K562 (cell line): ENCODE data around the gene CRACDL. TPM values are rescaled to one million over a fixed set of nuclear protein-coding genes. Genes with fewer than 3 reads are reported as not detected.

Experiments used
- HNRNPK ChIP-seq: fragments of 200-400 bp; formaldehyde crosslinking; IDR thresholded peaks from one replicate; pipeline ENCODE4 v1.6.1; 2018; ENCODE audit warnings: mild to moderate bottlenecking, low read depth, low read length; ENCODE audit not compliant: poor library complexity, severe bottlenecking
- polyA plus RNA-seq, 8 experiments: library from polyadenylated mRNA; depleted of rRNA in 4 of 8; stranded (reverse) in 5 of 8; unstranded in 3 of 8; fragments of >200 nt; fragmentation: Nextera tagmentation in 2 of 8; fragmentation: Illumina TruSeq in 1 of 8; extraction: Ambion mirVana in 2 of 8; extraction: Trizol in 1 of 8; gene quantifications; 2 replicates each; pipeline versions ENCODE4 v1.2.1 to v1.2.3, GENCODE V29; 2011 to 2014; ENCODE audit warnings: inconsistent platforms in 1 of 8, missing spikeins in 1 of 8
- total RNA-seq, 7 experiments: library from RNA; depleted of rRNA in 6 of 7; stranded (reverse); fragments of >200 nt in 6 of 7; fragmentation: Illumina TruSeq in 2 of 7; extraction: Trizol in 2 of 7; gene quantifications; 2 replicates each; pipeline versions ENCODE4 v1.2.1 to v1.2.3, GENCODE V29; 2011 to 2021; ENCODE audit warnings: low replicate concordance in 1 of 7
- TF ChIP-seq, protein P1 (sequence below): sonication (generic); formaldehyde crosslinking; IDR thresholded peaks from 2 replicates; pipeline ENCODE4 v1.8.0; 2022; ENCODE audit warnings: mild to moderate bottlenecking, missing genetic modification reagents
- TF ChIP-seq, protein P2 (sequence below): fragments of 450-650 bp; IDR thresholded peaks from 2 replicates; pipeline ENCODE4 v1.7.1; 2018; ENCODE audit warnings: mild to moderate bottlenecking, low read depth; ENCODE audit not compliant: partially characterized antibody

CRACDL gene
- total and polyA plus RNA-seq, 9 of the 15 experiments (the other 6 are each of a cell fraction or from before 2014, with no cell fraction given) = not detected

DNA sequence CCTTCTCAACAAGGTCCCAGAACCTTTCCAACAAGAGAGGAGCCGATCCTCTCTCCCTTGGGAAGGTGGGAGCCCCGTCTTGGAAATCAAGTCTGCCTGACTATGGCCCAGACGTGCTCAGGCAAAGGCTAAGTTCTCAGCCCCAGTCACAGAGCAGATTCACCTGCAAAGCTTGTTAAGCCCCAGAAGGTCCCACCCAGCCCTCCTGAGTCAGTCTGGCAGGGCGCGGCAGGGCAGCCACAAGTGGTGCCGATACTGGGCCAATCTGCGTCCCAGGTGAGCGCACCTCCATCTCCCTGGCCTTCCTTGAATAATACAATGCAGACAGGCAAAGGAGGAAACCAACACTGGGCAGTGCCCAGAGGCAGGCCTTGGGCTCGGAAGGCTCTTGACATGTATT is 15.0 kb downstream of the CRACDL start (continued):
- TF ChIP-seq, protein P1, sequence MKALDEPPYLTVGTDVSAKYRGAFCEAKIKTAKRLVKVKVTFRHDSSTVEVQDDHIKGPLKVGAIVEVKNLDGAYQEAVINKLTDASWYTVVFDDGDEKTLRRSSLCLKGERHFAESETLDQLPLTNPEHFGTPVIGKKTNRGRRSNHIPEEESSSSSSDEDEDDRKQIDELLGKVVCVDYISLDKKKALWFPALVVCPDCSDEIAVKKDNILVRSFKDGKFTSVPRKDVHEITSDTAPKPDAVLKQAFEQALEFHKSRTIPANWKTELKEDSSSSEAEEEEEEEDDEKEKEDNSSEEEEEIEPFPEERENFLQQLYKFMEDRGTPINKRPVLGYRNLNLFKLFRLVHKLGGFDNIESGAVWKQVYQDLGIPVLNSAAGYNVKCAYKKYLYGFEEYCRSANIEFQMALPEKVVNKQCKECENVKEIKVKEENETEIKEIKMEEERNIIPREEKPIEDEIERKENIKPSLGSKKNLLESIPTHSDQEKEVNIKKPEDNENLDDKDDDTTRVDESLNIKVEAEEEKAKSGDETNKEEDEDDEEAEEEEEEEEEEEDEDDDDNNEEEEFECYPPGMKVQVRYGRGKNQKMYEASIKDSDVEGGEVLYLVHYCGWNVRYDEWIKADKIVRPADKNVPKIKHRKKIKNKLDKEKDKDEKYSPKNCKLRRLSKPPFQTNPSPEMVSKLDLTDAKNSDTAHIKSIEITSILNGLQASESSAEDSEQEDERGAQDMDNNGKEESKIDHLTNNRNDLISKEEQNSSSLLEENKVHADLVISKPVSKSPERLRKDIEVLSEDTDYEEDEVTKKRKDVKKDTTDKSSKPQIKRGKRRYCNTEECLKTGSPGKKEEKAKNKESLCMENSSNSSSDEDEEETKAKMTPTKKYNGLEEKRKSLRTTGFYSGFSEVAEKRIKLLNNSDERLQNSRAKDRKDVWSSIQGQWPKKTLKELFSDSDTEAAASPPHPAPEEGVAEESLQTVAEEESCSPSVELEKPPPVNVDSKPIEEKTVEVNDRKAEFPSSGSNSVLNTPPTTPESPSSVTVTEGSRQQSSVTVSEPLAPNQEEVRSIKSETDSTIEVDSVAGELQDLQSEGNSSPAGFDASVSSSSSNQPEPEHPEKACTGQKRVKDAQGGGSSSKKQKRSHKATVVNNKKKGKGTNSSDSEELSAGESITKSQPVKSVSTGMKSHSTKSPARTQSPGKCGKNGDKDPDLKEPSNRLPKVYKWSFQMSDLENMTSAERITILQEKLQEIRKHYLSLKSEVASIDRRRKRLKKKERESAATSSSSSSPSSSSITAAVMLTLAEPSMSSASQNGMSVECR (CRISPR knock-in tag) = no peak
- no peak for TF ChIP-seq HNRNPK
- TF ChIP-seq, protein P2, sequence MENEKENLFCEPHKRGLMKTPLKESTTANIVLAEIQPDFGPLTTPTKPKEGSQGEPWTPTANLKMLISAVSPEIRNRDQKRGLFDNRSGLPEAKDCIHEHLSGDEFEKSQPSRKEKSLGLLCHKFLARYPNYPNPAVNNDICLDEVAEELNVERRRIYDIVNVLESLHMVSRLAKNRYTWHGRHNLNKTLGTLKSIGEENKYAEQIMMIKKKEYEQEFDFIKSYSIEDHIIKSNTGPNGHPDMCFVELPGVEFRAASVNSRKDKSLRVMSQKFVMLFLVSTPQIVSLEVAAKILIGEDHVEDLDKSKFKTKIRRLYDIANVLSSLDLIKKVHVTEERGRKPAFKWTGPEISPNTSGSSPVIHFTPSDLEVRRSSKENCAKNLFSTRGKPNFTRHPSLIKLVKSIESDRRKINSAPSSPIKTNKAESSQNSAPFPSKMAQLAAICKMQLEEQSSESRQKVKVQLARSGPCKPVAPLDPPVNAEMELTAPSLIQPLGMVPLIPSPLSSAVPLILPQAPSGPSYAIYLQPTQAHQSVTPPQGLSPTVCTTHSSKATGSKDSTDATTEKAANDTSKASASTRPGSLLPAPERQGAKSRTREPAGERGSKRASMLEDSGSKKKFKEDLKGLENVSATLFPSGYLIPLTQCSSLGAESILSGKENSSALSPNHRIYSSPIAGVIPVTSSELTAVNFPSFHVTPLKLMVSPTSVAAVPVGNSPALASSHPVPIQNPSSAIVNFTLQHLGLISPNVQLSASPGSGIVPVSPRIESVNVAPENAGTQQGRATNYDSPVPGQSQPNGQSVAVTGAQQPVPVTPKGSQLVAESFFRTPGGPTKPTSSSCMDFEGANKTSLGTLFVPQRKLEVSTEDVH = no peak
